NCI-H1694 treated with DMSO at 0.1 percent for 48 hours (cell line): ENCODE results near the gene SPTAN1.
"Not testable (repeated sequence)": the region's sequence is repeated elsewhere in the genome, so short reads cannot be mapped to it uniquely, and the experiment has no call there.

Experiments used
- DNase-seq: peaks from one replicate; lab custom pipeline; 2025; lab: John Stamatoyannopoulos, UW

The SPTAN1 gene

DNA sequence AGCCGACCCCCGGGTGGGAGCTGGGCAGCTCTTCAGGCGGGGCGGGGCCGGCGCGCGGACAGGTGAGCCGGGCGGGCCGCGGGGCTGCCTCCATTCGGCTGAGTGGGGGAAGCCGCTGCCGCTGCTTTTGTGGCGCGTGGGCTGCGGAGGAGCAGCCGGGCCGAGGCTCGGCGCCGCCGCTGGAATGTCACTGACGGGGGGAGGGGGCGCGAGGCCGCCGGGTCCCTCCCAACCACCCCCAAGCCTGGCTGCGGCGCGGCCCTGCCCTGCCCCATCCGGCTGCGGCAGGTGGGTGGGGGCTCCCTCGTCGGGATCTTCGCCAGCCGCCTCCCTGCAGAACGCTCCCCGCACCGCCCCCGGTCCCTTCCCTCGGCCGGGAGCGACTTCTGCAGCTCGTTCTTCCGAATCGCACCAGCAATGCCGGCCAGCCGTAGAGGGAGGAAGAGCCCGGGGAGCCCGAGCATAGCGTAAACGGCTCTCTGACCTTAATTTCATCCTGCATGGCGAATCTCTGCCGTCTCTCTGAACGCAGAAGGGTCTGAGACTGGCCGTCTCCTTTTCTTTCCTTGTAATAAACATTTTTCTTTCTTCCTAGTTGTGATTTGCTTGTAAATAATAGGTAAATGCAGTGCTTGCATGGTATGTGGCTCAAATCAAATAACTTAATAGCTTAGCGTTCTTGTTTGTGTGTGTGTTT is 505 bp downstream of the SPTAN1 start:
- no peak for DNase-seq

DNA sequence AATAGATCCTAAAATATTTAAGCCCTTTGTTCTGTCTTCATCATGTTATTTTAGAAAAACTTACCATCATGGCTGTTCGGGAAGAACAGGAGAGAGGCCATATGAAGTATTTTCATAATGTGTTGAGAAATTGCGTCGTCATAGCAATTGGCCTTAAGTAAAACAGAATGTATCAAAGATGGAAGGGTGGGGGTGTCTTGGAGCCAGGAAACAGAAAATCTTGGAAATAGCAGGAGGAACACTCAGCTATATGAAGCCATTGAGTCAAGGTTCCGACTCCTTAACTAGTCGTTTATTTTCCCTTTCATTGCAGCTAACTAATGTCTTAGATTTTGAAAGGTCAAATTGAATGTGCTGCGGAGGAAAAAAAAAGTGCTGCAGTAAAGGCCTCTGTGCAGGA is 1.3 kb downstream of the SPTAN1 start:
- no peak for DNase-seq

DNA sequence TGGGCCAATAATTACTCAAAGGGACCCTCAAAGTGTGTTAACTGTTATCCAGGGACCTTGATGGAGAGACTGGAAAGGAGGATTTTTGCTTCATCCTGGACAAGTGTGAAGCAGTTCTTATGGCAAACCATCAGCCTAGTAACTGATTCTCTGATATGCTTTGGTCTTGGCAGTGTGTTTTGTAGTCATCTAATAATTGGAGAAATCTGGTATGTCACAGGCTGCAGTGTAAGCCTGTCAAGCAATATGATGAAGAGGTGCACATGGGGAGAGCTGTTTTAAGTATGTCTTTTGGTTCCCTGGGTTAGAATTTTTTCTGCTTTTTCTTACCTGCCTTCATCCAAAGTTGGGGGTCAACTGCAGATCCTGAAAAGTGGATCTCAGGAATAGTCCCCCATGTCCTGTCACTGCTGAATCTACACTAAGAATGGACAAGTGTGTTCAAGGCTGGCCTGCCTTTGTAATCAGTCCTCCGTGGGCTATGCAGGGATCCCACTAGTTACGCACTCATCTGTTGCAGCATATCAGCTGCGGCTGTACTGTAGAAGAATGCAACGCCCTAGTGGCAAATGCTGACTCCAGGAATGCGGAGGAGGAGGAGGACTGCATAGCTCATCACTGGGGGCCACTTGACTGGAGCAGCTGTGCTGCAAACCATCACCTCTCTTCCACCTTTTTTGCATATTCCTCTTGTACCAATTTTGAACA is 1.9 kb downstream of the SPTAN1 start:
- DNase-seq, result no peak

DNA sequence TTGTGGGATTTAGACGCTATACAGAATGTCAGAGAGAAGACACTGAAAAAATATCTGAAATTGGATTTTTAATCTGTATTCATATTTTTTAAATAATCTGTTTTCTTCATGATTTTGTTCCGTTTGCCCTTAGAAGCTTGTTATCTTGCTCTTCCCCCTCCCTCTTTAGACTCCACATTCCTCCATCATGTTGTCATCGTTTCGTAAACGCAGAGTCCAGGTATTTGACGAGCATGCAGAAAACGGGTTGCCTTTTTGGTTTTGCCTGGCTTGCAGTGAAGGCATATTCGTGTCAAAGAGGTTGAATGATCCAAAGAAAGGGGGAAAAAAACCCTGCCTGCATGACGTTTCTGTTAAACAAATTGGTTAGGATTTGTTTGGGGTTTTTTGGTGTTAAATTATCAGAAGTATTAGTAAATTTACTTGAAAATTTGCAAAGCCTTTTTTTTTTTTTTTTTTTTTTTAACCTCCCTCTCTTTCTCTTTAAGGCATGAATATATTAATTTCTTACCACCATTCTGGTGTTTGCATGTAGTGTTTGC is 2.9 kb downstream of the SPTAN1 start:
- DNase-seq, result no peak

DNA sequence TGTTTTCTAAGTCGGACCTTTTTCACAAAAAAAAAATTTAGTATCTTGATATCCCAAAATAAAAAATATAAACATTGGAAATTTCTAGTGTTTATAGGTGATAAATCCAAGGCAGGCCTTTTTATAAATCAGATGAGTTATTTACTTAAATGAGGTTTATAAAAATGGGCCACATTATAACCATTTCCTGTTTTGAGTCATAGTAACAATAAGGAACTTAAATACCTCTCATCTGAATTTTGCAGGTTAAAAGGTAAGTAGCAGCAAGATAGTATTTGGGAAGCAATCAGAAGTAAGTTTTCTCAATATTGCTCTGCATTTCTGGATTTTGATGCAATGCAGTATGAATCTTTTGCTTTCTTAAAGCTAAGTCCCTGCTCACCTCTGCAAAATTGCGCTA is 3.9 kb downstream of the SPTAN1 start:
- no peak for DNase-seq

DNA sequence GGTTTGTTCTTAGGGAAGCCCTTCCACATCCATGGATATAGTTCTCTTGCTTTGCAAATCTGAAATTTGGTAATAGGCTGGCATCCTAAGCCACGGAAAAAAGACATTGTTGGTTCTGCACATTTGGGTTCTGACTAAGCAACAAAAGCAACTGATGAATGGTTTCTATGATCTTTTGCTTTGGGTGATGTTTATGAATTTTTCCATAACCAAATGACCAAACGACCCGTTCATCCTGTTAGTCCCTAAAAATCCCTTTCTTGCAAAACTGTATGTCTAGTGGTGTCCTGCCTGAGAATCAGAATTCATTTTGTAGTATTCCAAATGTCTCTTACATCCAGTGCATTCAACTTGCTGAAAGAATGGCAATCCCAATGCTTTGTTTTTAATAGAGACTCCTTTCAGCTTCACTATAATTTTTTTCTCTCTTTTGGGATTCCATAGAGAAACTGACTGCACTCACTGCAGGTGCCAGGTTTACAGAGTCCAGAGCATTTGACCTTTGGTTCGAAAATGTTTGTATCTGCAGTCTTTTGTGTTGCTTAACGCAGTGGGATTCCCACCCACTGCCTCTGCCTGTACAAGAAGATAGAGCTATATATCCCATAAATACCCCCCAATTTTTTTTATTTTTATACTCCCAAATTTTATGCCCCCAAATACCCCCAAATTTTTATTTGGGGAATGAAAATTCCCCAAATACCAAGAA is 4.7 kb downstream of the SPTAN1 start:
- DNase-seq, result no peak

DNA sequence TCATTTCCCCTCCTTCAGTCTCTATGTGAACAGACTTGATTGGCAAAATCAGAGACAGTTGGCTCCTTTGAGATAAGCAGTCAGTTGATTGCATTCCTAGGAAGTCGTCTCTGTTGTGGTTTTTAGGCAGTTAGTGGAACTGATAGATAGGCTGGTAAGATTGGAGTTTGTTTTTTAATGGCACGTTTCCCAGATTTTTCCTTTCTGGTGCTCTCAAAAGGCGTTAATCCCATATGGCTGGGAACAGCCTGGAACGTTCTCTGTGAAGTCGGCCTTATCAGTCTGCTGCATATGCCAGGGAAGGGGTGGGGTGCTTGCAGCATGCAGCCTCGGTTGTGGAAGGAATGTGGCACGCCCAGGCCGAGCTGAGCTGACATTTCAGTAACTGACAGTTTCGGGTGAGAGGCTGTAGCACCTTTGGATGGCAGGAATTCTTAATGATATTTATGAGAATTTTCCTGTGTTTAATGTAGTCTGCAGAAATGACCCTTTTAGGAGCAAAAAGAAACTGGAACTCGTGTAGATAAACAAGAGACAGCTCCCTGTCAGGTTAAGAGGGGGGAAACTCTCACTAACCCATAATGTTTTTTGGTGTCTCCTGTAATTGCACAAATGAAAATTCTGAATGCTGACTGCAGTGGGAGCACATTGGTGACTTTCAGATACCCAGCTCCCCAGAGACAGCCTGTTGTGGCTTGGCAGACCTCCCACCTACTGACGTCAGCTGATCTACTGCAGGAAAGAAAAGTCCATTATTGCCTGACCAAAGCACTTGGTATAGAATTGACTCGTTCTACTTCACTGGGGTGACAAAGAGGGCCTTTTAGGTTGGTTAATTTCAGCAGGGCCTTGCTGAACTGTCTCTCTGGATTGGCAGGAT is 6.3 kb downstream of the SPTAN1 start:
- DNase-seq, result peak; percentile 75

DNA sequence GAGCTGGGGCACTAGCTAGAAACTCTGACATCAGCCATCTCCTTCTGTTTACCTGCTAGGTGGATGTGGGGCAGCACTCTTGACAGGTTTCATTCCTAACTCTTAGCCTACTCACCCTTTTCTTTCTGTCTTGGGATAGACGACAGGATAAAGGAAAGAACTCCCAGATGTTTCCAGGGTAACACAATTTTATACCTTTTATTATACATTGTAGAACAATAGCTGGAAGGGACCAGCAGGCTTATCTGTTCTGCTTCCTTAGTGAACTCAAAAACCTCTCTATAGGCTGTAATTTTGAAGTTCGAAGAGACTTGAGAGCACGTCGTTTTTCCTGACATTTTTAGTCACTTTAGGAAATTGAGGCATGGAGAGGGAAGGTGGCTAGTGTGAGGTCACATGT is 13.2 kb downstream of the SPTAN1 start:
- no peak for DNase-seq

DNA sequence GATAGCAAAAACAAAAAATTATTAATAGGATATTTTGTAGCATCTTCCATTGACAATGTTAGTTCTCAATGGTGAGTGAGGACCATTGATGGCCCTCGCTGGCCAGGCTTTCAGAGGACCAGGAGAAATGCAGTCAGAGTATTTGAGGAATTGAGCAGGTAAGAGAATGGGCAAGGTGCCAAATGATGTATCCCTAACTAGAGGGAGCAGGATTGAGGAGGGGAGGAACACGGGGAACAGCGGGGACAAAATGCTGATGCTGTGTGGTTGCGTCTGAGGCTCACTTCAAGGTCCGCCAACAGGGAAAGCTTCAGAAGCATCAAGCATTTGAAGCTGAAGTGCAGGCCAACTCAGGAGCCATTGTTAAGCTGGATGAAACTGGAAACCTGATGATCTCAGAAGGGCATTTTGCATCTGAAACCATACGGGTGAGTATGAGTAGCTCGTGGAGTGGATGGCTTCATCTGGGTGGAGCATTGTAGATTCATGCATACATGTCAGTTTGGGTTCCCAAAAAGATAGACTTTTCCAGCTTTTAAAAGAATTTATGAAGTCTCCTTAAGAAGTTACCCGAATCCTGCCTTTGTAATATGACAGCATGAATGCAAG is 16.2 kb downstream of the SPTAN1 start:
- DNase-seq, result no peak

DNA sequence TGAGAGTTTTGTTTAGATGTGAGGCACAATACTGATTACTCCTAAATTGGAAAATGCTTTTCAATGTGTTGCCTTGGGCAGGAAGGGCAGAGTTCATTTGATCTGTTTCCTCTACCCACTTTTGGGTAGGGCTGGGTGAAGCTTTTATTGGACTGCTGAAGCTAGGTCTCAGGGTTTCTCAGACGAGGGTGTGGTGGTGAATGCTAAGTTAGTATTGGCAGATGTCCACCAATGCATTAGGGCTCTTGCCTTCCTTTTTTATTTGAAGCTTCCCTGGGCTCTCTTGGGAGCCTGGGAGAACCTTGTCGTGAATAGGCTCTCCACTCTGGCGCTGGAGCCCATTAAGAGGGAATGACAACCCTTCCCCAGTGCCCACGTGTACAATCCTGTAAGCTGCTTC is 23.1 kb downstream of the SPTAN1 start:
- DNase-seq, result no peak

DNA sequence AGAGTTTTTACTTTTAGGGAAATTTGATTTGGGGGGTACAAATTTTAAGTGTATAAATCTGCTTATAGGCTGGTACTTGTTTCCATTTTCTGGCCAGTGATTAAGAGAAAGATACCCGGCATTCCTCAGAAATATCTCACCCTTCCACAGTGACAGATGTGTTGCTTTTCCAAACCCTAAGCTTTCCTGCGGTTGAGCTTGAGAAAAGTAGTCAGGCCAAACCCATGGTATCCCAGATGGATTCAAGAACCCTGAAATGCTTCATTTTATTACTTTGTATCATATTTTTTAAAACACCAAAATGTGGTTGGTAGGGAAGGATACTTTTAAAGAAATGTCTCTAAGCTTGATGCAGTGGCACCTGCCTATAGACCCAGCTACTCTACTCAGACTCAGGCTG is 23.5 kb downstream of the SPTAN1 start:
- no peak for DNase-seq

DNA sequence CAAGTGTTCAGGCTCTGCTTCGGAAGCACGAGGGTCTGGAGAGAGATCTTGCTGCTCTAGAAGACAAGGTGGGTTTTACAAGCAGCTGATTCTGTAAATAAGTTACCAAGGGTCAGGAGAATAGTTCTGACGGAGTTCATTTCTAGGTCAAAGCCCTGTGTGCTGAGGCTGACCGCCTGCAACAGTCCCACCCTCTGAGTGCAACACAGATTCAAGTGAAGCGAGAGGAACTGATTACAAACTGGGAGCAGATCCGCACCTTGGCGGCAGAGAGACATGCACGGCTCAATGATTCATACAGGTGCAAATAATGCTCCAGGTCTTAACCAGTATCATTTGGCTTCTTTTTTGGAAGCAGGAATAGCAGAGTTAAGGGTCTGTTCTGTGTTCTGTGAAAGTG is 24.8 kb downstream of the SPTAN1 start:
- no peak for DNase-seq

DNA sequence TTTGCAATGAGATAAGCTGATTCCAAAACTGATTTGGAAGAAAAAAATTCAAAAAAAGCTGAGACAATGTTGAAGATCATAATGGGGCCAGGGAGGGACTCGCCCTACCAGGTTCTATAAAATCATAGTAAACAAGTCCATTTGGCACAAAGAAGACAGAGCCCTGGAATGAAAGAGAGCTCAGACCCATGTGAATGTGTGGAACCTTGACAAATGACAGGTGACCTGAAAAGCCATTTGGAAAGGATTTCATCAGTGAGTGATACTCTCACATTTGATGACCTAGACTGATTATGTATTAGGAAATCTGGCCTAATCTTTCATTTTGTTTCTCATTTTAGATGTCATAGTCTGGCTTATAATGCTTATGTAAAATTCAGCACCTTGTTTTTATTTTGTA is 26.8 kb downstream of the SPTAN1 start:
- DNase-seq, result no peak

DNA sequence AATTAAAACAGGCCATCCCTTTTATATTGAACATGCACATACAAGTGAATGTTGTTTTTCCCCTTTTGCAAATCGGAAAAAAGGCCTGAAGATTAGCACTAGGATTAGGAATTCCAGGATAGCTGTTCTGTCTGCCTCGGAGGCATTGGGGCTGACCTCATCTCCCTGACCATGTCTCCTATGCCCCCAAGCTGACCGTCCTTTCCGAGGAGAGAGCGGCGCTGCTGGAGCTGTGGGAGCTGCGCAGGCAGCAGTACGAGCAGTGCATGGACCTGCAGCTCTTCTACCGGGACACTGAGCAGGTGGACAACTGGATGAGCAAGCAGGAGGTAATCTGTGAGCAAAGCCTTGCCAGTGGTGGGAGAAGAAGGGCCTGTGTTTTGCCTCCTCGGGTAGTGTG is 28.3 kb downstream of the SPTAN1 start:
- DNase-seq, result no peak

DNA sequence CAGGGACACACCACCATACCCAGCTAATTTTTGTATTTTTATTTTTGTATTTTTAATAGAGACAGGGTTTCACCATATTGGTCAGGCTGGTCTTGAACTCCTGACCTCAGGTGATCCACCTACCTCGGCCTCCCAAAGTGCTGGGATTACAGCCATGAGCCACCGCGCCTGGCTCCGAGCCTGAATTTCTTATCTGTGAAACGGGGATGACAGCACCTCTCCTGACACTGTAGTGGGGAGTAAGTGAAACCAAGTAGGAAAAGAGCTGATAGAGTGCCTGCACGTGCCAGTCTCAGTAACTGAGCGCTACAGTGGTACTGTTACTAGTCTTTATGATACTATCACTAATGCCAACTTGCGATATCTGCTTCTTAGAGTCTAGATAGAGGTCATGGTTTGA is 32.8 kb downstream of the SPTAN1 start:
- DNase-seq, result not testable (repeated sequence)

DNA sequence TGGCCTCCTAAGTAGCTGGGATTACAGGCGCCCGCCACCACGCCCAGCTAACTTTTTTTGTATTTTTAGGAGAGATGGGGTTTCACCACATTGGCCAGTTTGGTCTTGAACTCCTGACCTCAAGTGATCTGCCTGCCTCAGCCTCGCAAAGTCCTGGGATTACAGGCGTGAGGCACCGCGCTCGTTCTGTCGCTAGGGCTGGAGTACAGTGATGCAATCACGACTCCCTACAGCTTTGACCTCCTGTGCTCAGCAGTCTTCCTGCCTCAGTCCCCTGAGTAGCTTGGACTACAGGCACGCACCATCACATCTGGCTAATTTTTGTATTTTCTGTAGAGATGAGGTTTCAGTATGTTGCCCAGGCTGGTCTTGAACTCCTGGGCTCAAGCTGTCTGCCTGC is 34.5 kb downstream of the SPTAN1 start:
- not testable (repeated sequence) for DNase-seq

DNA sequence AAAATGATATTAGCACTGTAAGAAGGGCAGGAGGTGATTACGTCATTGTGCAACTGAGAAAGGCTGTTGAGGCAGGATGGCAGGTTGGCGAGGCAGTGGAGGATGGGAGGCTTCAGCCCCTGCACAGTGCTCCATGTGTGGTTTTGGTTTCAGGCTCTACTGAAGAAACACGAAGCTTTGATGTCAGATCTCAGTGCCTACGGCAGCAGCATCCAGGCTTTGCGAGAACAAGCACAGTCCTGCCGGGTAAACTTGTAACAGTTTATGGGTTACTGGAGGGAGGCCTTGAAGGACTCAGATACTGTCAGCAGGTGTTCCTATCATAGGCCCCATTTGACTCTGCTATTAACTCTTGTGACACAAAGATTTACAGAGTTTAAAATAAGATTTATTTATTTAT is 35.1 kb downstream of the SPTAN1 start:
- no peak for DNase-seq

DNA sequence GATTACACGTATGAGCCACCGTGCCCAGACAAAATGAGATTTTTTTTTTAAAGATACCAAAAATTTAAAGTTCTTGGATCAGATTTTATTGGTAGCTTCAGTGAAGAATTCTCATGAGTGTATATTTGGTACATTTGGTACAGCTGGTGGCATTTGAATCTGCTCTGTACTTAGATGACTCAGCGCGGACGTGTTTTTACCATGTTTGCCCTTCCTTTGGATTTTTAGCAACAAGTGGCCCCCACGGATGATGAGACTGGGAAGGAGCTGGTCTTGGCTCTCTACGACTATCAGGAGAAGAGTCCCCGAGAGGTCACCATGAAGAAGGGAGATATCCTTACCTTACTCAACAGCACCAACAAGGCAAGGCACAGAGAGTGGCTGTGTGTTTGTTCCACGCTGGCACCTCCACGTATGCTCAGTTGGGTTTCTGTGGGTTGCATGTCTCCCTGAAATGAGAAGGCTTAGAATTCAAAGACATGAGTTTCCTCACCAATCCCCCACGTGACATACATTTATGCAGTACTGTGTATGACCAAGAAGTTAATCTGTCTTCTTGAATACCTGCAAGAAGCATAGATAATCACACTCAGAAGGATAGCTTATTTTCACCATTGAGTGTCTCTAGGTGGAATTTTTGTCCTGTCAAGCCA is 36.3 kb downstream of the SPTAN1 start:
- no peak for DNase-seq

DNA sequence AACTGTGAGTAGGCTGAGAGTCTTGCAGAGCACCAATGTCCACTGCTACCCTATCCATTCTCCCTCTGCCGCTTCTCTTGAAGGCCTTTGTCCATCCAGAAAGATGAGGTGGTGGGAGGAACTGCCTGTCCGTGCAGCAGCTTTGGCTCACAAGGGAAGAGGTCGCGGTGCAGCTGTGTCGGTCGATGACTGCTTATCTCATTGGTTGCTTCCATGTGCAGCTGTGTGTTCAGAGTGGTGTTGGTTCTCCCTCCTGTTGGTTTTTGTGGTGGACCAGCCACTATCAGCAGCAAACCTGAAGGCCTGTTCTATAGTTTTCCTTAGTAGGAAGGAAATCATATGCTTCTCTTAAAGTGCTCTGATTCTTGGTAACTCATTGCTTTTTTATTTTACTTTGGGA is 40.7 kb downstream of the SPTAN1 start:
- DNase-seq, result no peak

DNA sequence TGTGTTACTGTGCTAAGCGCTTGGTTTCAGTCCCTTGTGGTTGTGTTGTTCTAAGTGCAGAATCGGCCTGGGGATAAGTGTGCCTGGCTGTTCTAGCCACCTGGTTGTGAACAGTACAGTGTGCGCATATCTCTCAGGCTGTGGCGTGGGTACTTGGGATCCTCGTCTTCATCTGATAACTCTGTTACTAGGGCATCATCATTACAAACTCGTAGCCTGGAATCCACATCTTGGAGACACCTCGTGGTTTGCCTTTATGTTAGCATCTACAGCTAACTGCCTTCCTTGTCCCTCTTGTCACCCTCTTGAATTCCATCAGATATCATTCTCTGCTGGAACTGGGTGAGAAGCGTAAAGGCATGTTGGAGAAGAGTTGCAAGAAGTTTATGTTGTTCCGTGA is 41.5 kb downstream of the SPTAN1 start:
- DNase-seq, result no peak

DNA sequence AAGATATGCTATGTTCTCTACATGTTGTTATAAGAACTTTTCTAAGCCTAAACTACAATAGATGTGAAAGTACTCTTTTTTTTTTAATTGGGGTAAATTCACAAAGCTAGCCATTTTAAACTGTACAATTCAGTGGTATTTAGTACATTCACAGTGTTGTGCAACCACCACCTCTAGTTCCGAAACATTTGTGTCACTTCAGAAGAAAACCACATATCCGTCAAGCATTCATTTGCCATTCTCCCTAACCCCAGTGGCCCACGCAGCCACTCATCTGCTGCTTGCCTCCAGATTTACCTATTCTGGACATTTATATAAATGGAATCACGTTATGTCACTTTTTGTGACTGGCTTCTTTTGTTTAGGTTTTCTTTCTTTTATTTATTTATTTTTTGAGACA is 43.1 kb downstream of the SPTAN1 start:
- no peak for DNase-seq
